ENCODE data around the gene TRIM69.

GRCh38 chr15:44715797-44716334 is 20.5 kb upstream of the TRIM69 start:
- TF ChIP-seq CTCF (IDR thresholded peaks at IDR 0.05; ENCODE audit: low read depth, low read length, poor library complexity, severe bottlenecking) (no peak), EZH2phosphoT487 (IDR thresholded peaks at IDR 0.05; ENCODE audit: borderline replicate concordance, low read length) (no peak)

All from DOHH2 (cell line).